ENCODE measurements around the gene CRACDL.
"Not testable (repeated sequence)": the region's sequence is repeated elsewhere in the genome, so short reads cannot be mapped to it uniquely, and the experiment has no call there.

The CRACDL gene

GRCh38 chr2:98771721-98772524, 164.1 kb downstream of the CRACDL start:
- DNase-seq, result peak; percentile 82

- no peak for DNase-seq
These were observed 164.8 kb downstream of the CRACDL start for GRCh38 chr2:98771264-98771663.

- DNase-seq, result peak; percentile 70
These were observed 166.2 kb downstream of the CRACDL start for GRCh38 chr2:98769784-98770183.

GRCh38 chr2:98769114-98769476, 166.9 kb downstream of the CRACDL start:
- DNase-seq, result no peak

GRCh38 chr2:98768384-98769113, 167.5 kb downstream of the CRACDL start:
- no peak for DNase-seq

- no peak for DNase-seq
These were observed 171.5 kb downstream of the CRACDL start for GRCh38 chr2:98764499-98764898.

- no peak for DNase-seq
These were observed 172.6 kb downstream of the CRACDL start for GRCh38 chr2:98763209-98763951.

GRCh38 chr2:98761909-98762308, 174.1 kb downstream of the CRACDL start:
- DNase-seq, result no peak

GRCh38 chr2:98761267-98761781, 174.7 kb downstream of the CRACDL start:
- peak; percentile 86 for DNase-seq

- DNase-seq, result no peak
These were observed 176.0 kb downstream of the CRACDL start for GRCh38 chr2:98759827-98760625.

GRCh38 chr2:98759338-98759737, 176.7 kb downstream of the CRACDL start:
- no peak for DNase-seq

- peak; percentile 78 for DNase-seq
These were observed 178.1 kb downstream of the CRACDL start for GRCh38 chr2:98757904-98758421.

- no peak for DNase-seq
These were observed 182.2 kb downstream of the CRACDL start for GRCh38 chr2:98753801-98754200.

- not testable (repeated sequence) for DNase-seq
These were observed 183.3 kb downstream of the CRACDL start for GRCh38 chr2:98752711-98753110.

- DNase-seq, result no peak
These were observed 184.3 kb downstream of the CRACDL start for GRCh38 chr2:98751748-98752147.

- no peak for DNase-seq
These were observed 185.3 kb downstream of the CRACDL start for GRCh38 chr2:98750593-98751282.

- no peak for DNase-seq
These were observed 187.0 kb downstream of the CRACDL start for GRCh38 chr2:98749066-98749450.

- no peak for DNase-seq
These were observed 187.5 kb downstream of the CRACDL start for GRCh38 chr2:98748292-98749065.

- no peak for DNase-seq
These were observed 188.1 kb downstream of the CRACDL start for GRCh38 chr2:98747888-98748287.

- no peak for DNase-seq
These were observed 189.6 kb downstream of the CRACDL start for GRCh38 chr2:98746426-98746825.

GRCh38 chr2:98744595-98744994, 191.4 kb downstream of the CRACDL start:
- DNase-seq, result no peak
